Thymus (tissue), 2 donors: Measurements from ENCODE around the gene ACSM5. TPM values are rescaled to one million over a fixed set of nuclear protein-coding genes. Genes with fewer than 3 reads are reported as not detected.

Source experiments
- polyA plus RNA-seq: library from polyadenylated mRNA; stranded (reverse); fragments of 200-250 nt; gene quantifications from one replicate; pipeline ENCODE4 v1.2.3, GENCODE V29; 2013
- total RNA-seq: library from RNA; stranded (reverse); fragments of 120-200 nt; gene quantifications from one replicate; pipeline ENCODE4 v1.2.4, GENCODE V29; 2013
- donor health status: healthy.

ACSM5 gene
- total and polyA plus RNA-seq, 2 donors, result 0.33 to 0.64 TPM

Other genes with a start within 250 kb of the ACSM5 start
- gene GP2, start 82.0 kb upstream of the ACSM5 start, total RNA-seq, result 0.09 TPM
- gene GP2, start 82.0 kb upstream of the ACSM5 start, polyA plus RNA-seq, result 0.94 TPM
- 0.28 TPM for gene UMOD, start 56.8 kb upstream of the ACSM5 start, total RNA-seq
- 0.84 TPM for gene UMOD, start 56.8 kb upstream of the ACSM5 start, polyA plus RNA-seq
- not detected for gene PDILT, start 4.8 kb upstream of the ACSM5 start, total RNA-seq
- gene PDILT, start 4.8 kb upstream of the ACSM5 start, polyA plus RNA-seq, result 0.16 TPM
- 0.05 TPM for gene ACSM2A, start 42.0 kb downstream of the ACSM5 start, total RNA-seq
- 0.21 TPM for gene ACSM2A, start 42.0 kb downstream of the ACSM5 start, polyA plus RNA-seq
- not detected for gene ACSM2B, start 166.8 kb downstream of the ACSM5 start, total RNA-seq
- gene ACSM2B, start 166.8 kb downstream of the ACSM5 start, polyA plus RNA-seq, result 0.23 TPM